ENCODE results near the gene CFAP100.

GRCh38 chr3:126414406-126414805 is 19.7 kb downstream of the CFAP100 start:
- TF ChIP-seq, protein P1, sequence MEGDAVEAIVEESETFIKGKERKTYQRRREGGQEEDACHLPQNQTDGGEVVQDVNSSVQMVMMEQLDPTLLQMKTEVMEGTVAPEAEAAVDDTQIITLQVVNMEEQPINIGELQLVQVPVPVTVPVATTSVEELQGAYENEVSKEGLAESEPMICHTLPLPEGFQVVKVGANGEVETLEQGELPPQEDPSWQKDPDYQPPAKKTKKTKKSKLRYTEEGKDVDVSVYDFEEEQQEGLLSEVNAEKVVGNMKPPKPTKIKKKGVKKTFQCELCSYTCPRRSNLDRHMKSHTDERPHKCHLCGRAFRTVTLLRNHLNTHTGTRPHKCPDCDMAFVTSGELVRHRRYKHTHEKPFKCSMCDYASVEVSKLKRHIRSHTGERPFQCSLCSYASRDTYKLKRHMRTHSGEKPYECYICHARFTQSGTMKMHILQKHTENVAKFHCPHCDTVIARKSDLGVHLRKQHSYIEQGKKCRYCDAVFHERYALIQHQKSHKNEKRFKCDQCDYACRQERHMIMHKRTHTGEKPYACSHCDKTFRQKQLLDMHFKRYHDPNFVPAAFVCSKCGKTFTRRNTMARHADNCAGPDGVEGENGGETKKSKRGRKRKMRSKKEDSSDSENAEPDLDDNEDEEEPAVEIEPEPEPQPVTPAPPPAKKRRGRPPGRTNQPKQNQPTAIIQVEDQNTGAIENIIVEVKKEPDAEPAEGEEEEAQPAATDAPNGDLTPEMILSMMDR (IDR thresholded peaks at IDR 0.05) = no peak
- no peak for TF ChIP-seq EP300 (IDR thresholded peaks at IDR 0.05; ENCODE audit: low read depth)
- TF ChIP-seq POLR2A (IDR thresholded peaks at IDR 0.05) = no peak

All from transverse colon (tissue), 3 donors.